Measurements from ENCODE around the gene SPDYE4.

The SPDYE4 gene

DNA sequence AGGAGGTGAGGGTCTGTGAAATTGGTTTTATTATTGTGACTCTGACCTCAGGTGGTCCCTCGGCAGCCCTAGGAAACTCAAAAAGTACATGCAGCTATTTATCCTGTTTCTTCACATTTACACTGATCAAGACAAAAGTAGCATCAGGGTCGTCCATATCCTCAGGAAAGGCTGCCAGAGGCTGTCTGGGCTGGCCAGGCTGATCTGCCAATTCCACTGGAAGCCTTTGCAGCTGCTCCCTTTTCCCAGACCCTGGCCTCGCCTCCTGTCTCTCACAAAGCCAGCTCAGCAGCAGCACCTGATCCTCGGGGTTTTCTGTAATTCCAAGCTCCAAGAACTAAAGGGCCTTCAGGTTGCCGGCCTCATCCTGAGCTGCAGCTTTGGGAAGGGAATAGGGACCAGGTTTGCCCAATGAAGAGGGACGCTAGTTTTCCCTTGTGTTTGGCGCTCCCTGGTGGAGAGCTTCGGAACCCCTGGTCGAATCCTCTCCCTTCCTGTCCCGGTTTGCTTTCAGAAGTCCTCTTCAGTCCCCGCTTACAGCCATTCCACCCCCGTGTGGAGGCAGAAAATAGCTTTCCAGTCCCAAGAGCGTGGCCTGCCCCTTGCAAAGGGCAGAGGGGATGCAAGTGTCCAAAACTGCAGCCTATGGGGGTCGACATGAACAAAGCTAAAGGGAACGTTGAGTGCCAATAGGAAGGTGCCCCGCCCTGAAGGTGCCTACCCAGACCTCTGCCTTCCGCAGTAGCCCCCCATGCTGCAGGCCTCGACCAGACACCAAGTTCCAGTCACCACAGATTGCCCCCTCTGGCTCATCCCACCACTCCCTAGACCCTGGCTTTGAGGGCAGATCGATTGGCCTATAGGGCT, 27.4 kb upstream of the SPDYE4 start:
- DNase-seq (ENCODE audit: low spot score), result peak; percentile 45

DNA sequence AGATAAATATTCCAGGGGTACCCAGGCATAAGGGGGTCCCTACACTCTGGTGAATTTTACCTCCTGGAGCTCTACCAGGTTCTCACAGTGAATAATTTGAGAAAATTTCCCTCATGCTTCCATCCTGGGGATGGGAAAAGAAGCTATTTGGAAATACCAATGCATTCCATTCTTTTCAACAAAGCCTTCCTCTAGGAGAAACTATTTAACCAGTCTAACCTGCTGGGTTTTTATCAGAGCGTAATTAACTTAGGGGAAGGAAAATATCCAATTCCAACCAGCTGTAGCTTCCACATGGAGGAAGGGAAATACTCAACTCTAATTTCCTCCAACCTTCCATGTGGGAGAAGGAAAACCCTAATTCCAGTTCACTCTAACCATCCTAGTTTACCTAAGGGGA, 23.8 kb upstream of the SPDYE4 start:
- no peak for DNase-seq (ENCODE audit: low spot score)

DNA sequence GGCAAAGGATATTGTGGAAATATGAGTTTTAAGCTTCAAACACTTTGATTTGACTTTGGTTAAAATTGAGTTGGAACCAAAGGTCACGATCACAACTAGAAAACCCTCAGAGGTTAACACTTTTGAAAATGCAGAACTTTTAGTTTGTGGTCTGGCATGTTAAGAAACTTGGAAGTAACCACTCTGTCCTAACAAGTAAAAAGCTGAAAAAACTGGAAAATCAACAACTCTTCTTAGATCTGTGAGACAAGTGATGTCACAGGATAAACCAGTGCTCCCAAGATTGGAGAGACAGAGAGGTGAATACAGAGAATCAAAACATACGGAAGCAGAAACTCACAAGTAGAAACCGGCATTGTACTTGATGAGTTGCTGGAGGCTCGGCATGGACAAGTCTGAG, 23.4 kb upstream of the SPDYE4 start:
- DNase-seq (ENCODE audit: low spot score), result no peak

DNA sequence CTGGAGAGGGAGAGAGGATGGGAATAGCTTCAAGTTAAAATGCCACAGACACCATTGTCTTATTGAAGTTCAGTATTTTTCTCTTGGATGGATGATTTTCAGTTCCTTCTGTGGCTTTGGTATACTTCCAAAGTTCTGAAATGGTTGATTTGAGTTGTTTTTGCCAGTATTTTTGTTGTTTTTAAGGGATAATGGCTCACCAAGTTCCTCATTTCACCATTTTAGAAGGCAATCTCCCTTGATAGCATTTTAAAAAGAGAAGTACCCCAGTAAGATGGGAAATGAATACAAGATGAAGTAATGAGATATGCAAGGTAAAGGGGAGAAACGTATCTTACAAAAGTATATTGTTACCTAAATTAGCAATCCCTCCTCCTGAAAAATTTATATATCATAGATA, 18.5 kb upstream of the SPDYE4 start:
- no peak for DNase-seq (ENCODE audit: low spot score)

GRCh38 chr17:8776248-8776647, 17.9 kb upstream of the SPDYE4 start:
- no peak for DNase-seq (ENCODE audit: low spot score)

DNA sequence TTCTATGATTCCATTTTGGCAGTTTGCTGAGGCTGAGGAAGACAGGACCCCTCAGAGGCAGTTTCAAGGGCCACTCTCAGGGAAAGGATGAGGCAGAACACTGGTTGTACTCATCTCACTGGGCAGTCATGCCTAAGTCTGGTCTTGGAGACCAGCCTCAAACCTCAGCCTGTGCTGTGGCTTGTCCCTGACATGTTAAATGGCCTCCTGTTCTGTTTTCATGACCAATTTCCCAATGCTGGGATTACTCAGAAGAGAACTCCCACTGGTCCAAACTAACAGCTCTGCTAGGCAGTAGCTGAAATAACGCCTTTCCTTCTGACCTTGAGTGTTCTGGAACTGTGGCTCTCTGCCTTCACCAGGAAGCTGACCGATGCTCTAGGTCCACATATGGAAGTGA, 8.4 kb upstream of the SPDYE4 start:
- no peak for DNase-seq (ENCODE audit: low spot score)

- DNase-seq (ENCODE audit: low spot score), result no peak
Observed at GRCh38 chr17:8762012-8762411, 3.7 kb upstream of the SPDYE4 start.

- DNase-seq (ENCODE audit: low spot score), result no peak
Observed at GRCh38 chr17:8757189-8757588, 1.2 kb downstream of the SPDYE4 start.

DNA sequence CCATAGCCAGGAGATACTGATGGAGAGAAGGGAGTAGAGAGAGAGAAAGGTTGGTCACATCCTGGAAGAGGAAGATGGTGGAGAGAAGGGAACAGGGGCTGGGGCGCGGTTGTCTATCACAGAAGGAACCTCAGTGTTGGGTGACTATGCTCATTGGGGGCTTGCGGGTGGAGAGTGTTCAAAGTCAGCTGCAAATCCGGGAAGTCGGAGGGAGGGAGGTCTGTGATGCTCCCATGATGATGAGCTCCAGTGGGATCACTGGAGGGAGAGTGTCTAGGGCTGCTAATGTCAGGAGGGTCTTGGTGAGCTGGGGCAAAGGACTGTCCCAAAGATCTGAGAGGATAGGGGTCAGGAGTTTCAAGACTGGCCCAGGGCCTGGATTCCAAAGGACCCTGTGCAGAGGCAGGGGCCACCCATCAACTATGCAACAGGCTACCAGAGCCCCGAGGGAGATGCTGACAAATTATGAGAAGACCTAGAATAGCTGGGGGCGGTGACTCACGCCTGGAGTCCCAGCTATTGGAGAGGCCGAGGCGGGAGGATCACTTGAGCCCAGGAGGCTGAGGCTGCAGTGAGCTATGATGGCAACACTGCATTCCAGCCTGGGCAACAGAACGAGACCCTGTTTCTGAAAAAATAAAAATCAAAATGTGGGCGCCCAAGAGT, 2.6 kb downstream of the SPDYE4 start:
- DNase-seq (ENCODE audit: low spot score), result no peak

DNA sequence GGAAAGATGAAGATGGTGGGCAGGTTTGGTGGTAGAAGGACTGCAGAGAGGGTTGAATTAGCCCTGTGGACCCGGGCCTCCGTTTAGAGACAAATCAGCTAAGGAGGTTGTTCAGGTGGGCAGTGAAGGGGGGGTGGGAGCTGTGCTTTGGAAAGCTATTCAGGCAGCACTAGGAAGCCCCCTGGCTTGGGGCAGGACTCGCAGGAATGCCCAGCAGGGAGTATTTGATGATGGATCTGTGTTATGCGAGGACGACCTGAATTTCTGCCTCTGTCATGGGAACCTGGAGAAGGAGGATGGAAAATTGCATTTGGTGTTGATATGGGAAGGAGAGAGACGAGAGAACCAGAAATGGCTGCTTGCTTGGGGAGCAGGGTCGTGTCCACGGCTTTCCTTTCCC, 3.5 kb downstream of the SPDYE4 start:
- DNase-seq (ENCODE audit: low spot score), result no peak

DNA sequence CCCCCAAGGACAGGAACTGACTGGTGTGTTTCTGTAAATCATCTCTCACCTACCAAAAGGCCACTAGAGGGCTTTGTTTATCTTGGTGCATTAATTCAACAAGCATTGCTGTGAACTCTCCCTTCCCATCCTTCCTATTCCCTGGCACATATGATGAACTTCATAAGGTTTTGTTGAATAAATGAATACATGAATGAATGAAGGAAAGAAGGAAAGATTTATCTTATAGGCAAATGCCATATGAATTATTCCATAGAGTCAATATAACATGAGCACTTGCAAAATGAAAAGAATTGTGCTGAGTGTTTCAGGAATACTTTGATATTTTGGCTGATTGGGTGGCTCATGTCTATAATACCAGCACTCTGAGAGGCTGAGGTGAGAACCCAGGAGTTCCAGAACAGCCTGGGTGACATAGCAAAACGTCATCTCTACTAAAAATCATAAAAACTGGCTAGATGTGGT, 4.3 kb downstream of the SPDYE4 start:
- DNase-seq (ENCODE audit: low spot score), result no peak

DNA sequence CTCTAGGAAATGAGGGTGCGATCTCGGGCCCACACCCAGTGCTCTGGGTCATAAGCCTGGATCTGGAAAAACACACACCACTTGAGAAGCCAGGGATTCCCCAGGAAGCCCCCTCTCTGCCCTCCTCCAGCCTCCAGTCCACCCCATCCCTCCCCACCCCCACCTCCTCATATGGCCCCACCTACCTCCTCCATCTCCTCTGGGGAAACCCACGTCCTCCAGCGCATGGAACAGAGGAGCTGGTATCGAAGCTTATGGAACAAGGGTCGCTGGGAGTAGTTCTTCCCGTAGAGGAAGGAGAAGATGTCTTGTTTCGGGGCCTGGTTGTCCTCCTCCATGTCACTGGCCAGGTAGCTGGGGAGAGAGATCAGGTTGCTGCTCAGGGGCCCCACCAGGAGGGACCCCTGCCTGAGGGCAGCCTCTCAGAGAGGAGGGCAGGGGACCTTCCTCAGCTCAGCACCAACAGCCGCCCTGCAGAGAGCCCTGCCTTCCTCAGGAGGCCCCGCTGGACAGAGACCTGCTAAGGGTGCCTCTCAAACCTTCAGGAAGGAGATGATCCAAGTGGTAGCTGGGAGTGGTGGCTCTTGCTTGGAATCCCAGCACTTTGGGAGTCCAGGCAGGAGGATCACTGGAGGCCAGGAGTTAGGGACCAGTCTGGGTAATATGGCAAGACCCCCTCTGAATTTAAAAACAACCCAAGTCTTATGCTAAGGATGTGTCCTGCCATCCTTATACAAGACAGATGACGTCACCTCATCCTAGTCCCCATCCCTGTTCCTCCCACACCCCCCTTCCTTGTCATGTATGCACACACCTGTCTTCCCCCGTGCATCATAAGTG, 5.0 kb downstream of the SPDYE4 start:
- no peak for DNase-seq (ENCODE audit: low spot score)

DNA sequence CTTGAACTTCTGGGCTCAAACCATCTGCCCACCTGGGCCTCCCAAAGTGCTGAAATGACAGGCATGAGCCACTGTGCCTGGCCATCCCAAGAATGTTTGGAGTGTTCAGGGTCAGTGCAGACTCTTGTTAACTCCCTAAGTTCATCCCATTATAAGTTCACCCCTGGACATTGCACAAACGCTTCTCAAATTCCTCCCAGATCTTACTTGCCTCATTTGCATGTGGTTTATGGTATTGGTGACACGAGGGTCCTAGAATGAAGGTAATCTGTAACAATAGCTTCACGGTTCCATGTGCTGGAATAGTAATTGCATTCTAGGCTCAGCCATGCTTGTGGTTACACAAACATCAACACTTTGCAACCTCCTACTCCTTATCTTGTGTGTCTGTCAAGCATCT, 8.7 kb downstream of the SPDYE4 start:
- DNase-seq (ENCODE audit: low spot score), result no peak

DNA sequence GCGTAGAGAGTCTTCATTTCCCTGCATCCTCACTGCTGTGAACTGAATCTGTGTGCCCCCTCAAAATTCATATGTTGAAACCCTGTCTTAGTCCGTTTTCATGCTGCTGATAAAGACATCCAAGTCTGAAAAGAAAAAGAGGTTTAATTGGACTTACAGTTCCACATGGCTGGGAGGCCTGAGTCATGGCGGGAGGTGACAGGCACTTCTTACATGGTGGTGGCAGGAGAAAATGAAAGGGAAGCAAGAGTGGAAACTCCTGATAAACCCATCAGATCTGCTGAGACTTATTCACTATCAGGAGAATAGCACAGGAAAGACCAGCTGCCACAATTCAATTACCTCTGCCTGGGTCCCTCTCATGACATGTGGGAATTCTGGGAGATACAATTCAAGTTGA, 10.6 kb downstream of the SPDYE4 start:
- no peak for DNase-seq (ENCODE audit: low spot score)

GRCh38 chr17:8746501-8747236, 11.7 kb downstream of the SPDYE4 start:
- DNase-seq (ENCODE audit: low spot score), result no peak

DNA sequence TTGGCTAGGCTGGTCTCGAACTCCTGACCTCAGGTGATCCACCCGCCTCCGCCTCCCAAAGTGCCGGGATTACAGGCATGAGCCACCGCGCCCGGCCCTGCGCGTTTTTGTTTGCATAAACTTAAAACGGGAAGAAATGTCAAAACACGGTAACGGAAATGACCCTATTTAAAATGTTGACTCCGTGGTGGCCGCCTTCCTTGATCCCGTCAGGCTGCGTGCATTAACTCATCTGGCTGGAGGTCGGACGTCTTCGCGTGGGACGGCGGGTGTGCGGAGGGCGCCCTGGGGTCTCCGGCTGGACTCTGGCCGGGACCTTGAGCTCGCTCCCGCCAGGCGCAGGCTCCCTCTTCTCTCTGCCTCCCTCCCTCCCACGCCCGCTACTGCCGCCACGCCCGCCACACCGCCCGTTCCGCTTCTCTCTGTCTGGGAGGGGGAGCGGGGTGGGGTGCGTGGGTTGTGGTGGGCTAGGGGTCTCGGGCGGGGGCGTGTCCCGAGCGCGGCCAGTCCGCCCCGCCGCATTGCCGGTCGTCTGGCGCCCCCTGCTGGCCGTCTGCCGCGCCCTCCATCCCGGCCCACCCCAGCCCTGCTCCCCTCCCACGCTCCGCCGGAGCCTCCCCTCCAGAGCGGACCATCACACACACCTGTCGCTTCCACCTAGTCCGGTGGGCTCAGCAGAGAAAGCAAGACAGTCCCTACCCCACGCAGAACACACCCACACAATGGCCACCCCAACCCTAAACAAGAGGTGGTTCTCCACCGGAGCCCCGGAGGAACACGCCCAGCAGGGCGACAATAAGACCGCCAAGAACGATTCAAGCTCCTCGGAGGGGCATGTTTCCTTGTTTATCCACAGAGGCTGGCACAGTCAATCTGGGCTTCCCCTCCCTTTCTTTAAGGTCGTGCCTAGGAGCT, 12.5 kb downstream of the SPDYE4 start:
- DNase-seq (ENCODE audit: low spot score), result peak; percentile 64

GRCh38 chr17:8744086-8744785, 14.1 kb downstream of the SPDYE4 start:
- no peak for DNase-seq (ENCODE audit: low spot score)

DNA sequence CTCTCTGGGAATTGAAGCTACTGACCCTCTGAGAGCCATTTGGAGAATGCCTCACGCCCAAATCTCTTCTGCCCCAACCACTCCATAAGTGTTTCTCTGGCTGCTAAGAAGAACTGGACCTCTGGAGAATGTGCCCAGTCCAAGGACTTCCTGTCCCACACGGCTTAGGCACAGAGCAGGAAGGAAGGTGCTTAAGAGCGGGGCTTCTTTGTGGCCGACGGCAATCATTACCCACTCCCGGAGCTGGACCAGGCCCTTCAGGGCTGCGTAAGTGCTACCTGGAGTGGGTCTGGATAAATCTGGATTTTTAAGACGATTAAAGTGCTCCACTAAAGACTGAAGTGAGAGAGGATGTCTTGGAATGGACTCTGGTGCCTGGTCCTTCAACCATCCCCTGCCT, 15.5 kb downstream of the SPDYE4 start:
- DNase-seq (ENCODE audit: low spot score), result no peak

DNA sequence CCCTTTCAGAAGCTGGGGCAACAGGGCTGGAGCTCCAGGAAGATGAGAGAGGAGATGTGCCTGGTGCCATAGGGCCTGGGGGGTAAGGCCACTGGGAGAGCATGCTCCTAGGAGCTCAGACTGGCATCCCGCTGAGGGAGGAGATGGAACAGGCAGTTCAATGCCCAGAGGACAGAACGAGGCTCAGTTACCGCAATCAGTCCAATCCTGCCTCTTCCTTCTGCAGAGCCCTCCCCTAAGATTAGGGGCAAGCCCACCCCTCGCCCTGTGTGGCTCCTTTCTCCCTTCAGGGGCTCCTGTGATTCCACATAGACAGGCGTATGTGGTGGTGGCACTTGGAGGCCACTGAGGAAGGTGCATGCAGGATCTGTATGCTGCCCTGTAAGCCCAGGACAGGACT, 16.1 kb downstream of the SPDYE4 start:
- DNase-seq (ENCODE audit: low spot score), result no peak

DNA sequence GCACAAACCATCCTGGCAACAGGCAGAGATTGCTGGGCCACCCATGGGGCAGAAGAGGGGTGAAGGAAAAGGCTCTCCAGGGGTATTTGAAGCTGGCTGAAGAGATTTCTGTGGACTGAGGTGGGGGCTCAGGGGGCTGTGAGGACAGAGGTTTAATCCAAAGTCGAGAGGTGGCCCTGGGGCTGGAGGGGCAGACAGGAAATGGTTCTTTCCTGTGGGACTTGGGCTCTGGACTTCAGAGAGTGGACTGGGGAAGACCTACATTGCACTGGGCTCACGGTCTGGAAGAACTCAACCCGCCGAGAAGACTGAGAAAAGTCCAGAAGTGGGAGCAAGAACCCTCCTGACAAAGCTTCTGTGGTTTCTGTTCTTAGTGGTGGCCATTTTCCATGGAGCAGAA, 16.6 kb downstream of the SPDYE4 start:
- DNase-seq (ENCODE audit: low spot score), result no peak

All from hematopoietic multipotent progenitor cell treated with erythropoietin and hydrocortisone succinate and interleukin-3 and kit ligand, for 15 days (in vitro differentiated cells).